ENCODE measurements around the gene SMIM32.
A peak's percentile ranks its signal among the peaks of the same experiment; 100 is the strongest.

SMIM32 gene

DNA sequence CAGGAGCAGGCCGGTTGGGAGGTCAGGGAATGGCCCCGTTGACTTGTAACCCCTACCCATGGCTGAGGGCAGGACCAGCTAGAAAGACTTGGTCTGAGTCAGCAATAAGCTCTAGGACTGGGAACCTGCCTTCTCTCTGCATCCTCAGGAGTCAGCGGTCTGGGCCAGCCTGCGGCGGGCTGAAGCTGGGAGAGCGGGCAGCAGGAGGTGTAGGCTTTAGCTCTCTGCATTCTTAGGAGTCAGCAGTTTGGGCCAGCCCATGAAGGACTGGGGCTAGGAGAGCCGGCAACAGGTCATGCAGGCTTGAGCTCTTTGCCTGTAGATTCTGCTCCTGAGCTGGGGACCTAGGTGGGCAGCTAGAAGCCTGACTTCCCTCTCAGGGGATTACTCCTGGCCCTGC is 6.4 kb upstream of the SMIM32 start:
- no peak for DNase-seq (ENCODE audit: low spot score)
- POLR2A ChIA-PET (ENCODE audit: low non-redundant PET) = no interaction called here
- H3K27ac ChIP-seq = no peak overlapping the region
- TF ChIP-seq, protein P1, sequence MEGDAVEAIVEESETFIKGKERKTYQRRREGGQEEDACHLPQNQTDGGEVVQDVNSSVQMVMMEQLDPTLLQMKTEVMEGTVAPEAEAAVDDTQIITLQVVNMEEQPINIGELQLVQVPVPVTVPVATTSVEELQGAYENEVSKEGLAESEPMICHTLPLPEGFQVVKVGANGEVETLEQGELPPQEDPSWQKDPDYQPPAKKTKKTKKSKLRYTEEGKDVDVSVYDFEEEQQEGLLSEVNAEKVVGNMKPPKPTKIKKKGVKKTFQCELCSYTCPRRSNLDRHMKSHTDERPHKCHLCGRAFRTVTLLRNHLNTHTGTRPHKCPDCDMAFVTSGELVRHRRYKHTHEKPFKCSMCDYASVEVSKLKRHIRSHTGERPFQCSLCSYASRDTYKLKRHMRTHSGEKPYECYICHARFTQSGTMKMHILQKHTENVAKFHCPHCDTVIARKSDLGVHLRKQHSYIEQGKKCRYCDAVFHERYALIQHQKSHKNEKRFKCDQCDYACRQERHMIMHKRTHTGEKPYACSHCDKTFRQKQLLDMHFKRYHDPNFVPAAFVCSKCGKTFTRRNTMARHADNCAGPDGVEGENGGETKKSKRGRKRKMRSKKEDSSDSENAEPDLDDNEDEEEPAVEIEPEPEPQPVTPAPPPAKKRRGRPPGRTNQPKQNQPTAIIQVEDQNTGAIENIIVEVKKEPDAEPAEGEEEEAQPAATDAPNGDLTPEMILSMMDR (conservative IDR thresholded peaks at IDR 0.05; ENCODE audit: low read depth) = no peak
- CTCF ChIA-PET = interaction anchor here (0.7 to 1.4 kb wide), 2 partner anchors 12 to 21 kb away, joined by 4 to 6 read pairs; no protein-coding TSS in a partner anchor

DNA sequence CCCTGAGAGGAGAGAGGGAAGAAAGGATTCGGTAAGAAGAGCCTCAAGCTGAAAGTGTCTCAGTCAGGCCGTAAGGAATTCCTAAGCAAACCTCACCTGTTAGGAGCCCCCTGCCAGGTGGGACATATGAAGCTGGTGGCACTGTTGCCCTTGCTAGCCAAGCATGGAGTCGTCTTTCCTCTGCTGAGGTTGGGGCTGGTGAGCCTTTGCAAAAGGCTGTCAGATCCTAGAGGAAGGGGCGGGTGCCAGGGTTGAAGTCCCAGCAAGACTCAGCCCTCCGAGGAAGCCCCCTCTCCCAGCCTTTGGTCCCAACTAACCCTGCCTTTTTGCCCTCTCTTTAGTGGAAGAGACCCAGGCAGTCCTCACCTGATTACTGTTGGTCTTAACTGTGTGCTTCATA is 5.5 kb upstream of the SMIM32 start:
- POLR2A ChIA-PET (ENCODE audit: low non-redundant PET) = no interaction called here
- H3K27ac ChIP-seq = no peak overlapping the region
- DNase-seq (ENCODE audit: low spot score) = no peak
- CTCF ChIA-PET = no interaction called here
- TF ChIP-seq, protein P1 (conservative IDR thresholded peaks at IDR 0.05; ENCODE audit: low read depth) = no peak

DNA sequence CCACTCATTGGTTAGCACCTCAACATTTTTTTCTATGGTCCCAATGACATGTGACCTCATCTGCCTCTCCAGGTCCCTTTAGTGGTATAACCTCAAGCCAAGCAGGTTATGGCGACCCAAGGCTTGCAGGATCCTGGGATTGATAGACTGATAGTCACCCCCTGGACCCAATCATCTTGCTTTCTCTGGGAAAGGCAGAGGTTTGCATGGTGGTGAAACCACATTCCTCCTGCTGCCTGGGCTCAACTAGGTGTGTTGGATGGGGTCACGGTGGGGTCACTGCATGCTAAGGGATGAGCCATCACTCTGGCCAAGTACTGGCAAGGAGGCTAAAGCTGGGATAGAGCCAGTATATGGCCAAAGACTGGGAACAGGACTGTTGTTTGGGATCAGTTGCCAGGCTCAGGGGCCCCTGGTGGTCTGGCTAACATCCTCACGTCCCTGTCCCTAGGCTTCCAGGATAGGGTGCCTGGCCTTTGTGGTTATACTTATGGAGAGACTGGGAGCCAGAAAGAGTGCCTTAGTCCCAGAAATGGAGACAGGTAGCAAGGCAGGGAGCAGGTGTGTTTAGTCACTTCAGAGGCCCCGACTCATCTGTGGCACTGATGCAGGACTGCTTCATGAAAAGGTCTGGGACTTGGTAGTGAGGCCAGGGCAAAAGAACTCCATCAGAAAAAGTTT is 4.6 kb upstream of the SMIM32 start:
- ChIA-PET POLR2A (ENCODE audit: low non-redundant PET) (no interaction called here), CTCF (interaction anchor here (0.9 kb wide), 1 partner anchor 15 kb away, joined by 3 read pairs; no protein-coding TSS in a partner anchor)
- H3K27ac ChIP-seq = no peak overlapping the region
- DNase-seq (ENCODE audit: low spot score) = peak; percentile 65
- TF ChIP-seq, protein P1 (conservative IDR thresholded peaks at IDR 0.05; ENCODE audit: low read depth) = no peak

DNA sequence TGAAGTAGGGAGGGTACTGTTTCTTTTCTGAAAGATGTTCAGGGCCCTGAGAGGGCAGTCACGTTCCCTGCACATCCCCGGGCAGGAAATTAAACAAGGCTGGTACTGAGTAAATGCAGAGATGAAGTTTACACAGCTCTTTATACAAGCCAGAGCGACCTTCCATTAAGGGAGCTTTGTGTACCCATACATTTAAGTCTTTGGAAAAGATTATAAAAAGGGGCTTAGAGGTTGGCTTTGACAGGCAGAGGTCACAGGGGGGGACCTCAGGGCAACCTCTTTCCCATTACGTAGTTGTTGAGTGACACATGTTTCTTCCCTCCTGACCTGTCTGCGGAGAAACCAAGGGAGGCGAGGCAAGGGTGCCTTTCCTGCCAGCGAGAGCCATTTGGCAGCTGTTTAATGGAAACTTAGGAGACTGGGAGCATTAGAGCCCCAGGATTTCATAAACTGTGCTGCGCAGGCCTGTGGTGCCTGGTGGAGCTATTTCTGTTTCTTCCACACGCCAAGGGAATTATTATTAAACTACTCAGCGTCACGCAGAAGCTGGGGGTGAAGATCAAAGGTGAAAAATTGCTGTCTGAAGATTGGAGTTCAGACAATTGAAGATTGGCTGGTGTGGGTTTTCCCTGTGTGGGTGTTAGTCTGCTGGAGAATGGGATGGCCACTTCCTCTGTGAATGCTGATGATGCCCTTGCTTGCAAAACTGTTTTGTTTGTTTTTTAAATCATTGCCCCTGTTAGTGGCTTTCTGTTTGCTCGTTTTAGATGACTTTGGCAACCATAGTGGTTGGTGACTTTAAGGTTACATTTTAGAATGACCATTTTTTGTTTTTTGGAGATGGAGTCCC is 3.2 kb upstream of the SMIM32 start:
- no peak overlapping the region for H3K27ac ChIP-seq
- ChIA-PET CTCF (interaction anchor here (0.6 to 1.7 kb wide), 4 partner anchors 12 to 27 kb away, joined by 3 to 9 read pairs (median 4); no protein-coding TSS in a partner anchor), POLR2A (ENCODE audit: low non-redundant PET) (interaction anchor here (0.5 kb wide), 1 partner anchor 945 kb away, joined by 11 read pairs; no protein-coding TSS in a partner anchor)
- DNase-seq (ENCODE audit: low spot score) = no peak
- TF ChIP-seq, protein P1 (conservative IDR thresholded peaks at IDR 0.05; ENCODE audit: low read depth) = no peak

DNA sequence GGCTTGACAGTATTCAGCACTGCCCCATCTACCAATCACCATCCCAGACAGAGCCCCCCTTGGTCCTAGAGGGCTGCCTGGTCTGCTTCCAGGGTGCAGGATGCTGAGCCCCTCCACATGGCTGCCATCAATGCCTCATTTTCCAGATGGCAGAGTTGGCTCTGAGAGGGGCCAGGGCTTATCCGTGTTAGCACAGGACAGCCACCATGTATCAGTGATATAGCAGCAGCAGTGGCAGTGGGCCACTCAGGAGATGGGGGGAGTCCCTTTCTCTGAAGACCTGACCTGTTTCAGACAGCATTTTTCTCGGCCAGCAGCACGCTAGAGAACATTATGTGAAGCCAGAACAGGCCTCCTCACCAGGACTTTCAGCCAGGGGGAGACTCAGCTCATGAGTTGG is 1.6 kb upstream of the SMIM32 start:
- DNase-seq (ENCODE audit: low spot score) = no peak
- TF ChIP-seq, protein P1 (conservative IDR thresholded peaks at IDR 0.05; ENCODE audit: low read depth) = no peak
- H3K27ac ChIP-seq = no peak overlapping the region
- ChIA-PET POLR2A (ENCODE audit: low non-redundant PET) (no interaction called here), CTCF (interaction anchor here (0.5 to 1.7 kb wide), 2 partner anchors 17 to 629 kb away, joined by 4 to 9 read pairs; no protein-coding TSS in a partner anchor)

DNA sequence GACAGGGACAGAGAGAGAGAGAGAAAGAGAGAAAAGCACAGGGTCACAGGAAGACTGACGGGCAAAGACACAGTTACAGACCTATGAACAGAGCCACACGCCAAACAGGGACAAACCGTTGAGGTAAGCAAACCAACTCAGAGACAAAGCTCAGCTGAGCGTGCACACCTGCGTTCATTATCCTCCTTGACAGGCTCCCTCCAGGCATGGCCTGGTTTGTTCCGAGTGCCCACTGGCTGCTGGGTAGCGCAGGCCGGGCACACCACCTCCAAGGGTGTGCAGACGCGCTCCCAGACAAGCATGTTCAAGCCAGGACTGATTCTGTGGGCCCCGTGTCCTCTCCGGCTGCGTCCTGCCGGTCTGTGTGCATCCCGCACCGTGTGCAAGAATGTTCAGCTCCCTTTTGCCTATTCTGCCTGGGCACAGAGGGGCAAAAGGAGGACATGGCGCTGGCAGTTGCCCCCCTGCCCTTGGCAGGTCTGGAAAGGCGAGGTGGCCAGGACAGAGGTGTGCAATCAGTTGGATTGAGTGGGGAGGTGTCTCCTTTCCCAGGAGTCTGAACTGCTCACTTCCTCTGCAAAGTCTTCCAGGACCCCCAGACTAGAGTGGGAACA is 467 bp upstream of the SMIM32 start:
- no peak overlapping the region for H3K27ac ChIP-seq
- TF ChIP-seq, protein P1 (conservative IDR thresholded peaks at IDR 0.05; ENCODE audit: low read depth) = no peak
- DNase-seq (ENCODE audit: low spot score) = no peak
- ChIA-PET POLR2A (ENCODE audit: low non-redundant PET) (no interaction called here), CTCF (interaction anchor here (1.0 to 2.5 kb wide), 3 partner anchors 19 to 248 kb away, joined by 3 to 11 read pairs (median 4); no protein-coding TSS in a partner anchor)
